ENCODE measurements around the gene TMEM79. TPM values are rescaled to one million over a fixed set of nuclear protein-coding genes. Genes with fewer than 3 reads are reported as not detected.

TMEM79 gene
- total RNA-seq, 1 donor from 2014 or later, result 3.3 TPM

- Mint-ChIP-seq H3K4me1 (ENCODE audit: unreplicated experiment) (peaks cover 16% of the 10 kb centered on the region), H3K27me3 (ENCODE audit: unreplicated experiment) (no peaks in the 10 kb centered on the region), H3K9me3 (ENCODE audit: unreplicated experiment) (no peaks in the 10 kb centered on the region), H3K4me3 (ENCODE audit: unreplicated experiment) (no peak within 1 kb of the TSS), H3K36me3 (ENCODE audit: unreplicated experiment) (no peaks in the 10 kb centered on the region), H3K27ac (ENCODE audit: unreplicated experiment) (no peak within 1 kb of the TSS)
- TF ChIP-seq CTCF (IDR thresholded peaks at IDR 0.05), result no peak
- DNase-seq (ENCODE audit: extremely low spot score, unreplicated experiment), result no peak
These were observed 14.8 kb downstream of the TMEM79 start, which contains the start of gene VHLL for GRCh38 chr1:156298852-156299357. VHLL (minus strand) TSS chr1:156299307; CDS start chr1:156299189, 118 bp downstream.

- TF ChIP-seq CTCF (IDR thresholded peaks at IDR 0.05), result no peak
- DNase-seq (ENCODE audit: extremely low spot score, unreplicated experiment), result no peak
- no peaks in the 10 kb centered on the region for H3K4me1 Mint-ChIP-seq (ENCODE audit: unreplicated experiment)
- no peak overlapping the region for H3K4me3 Mint-ChIP-seq (ENCODE audit: unreplicated experiment)
- H3K9me3 Mint-ChIP-seq (ENCODE audit: unreplicated experiment), result no peaks in the 10 kb centered on the region
- peaks cover 12% of the 10 kb centered on the region for H3K36me3 Mint-ChIP-seq (ENCODE audit: unreplicated experiment)
- H3K27me3 Mint-ChIP-seq (ENCODE audit: unreplicated experiment), result no peaks in the 10 kb centered on the region
- H3K27ac Mint-ChIP-seq (ENCODE audit: unreplicated experiment), result no peak overlapping the region
These were observed 19.1 kb downstream of the TMEM79 start for GRCh38 chr1:156303241-156303640.

- Mint-ChIP-seq H3K9me3 (ENCODE audit: unreplicated experiment) (no peaks in the 10 kb centered on the region), H3K4me3 (ENCODE audit: unreplicated experiment) (no peak overlapping the region), H3K27ac (ENCODE audit: unreplicated experiment) (no peak overlapping the region), H3K27me3 (ENCODE audit: unreplicated experiment) (no peaks in the 10 kb centered on the region), H3K36me3 (ENCODE audit: unreplicated experiment) (peaks cover 13% of the 10 kb centered on the region), H3K4me1 (ENCODE audit: unreplicated experiment) (no peaks in the 10 kb centered on the region)
- DNase-seq (ENCODE audit: extremely low spot score, unreplicated experiment), result no peak
- no peak for TF ChIP-seq CTCF (IDR thresholded peaks at IDR 0.05)
These were observed 21.1 kb downstream of the TMEM79 start for GRCh38 chr1:156305215-156305614.

GRCh38 chr1:156308078-156308477 is 24.0 kb downstream of the TMEM79 start:
- H3K27ac Mint-ChIP-seq (ENCODE audit: unreplicated experiment), result no peak overlapping the region
- H3K27me3 Mint-ChIP-seq (ENCODE audit: unreplicated experiment), result no peaks in the 10 kb centered on the region
- no peak for TF ChIP-seq CTCF (IDR thresholded peaks at IDR 0.05)
- peaks cover 22% of the 10 kb centered on the region for H3K36me3 Mint-ChIP-seq (ENCODE audit: unreplicated experiment)
- DNase-seq (ENCODE audit: extremely low spot score, unreplicated experiment), result no peak
- H3K4me1 Mint-ChIP-seq (ENCODE audit: unreplicated experiment), result no peaks in the 10 kb centered on the region
- no peak overlapping the region for H3K4me3 Mint-ChIP-seq (ENCODE audit: unreplicated experiment)
- H3K9me3 Mint-ChIP-seq (ENCODE audit: unreplicated experiment), result no peaks in the 10 kb centered on the region

GRCh38 chr1:156310962-156311361 is 26.8 kb downstream of the TMEM79 start:
- Mint-ChIP-seq H3K36me3 (ENCODE audit: unreplicated experiment) (peaks cover 40% of the 10 kb centered on the region), H3K9me3 (ENCODE audit: unreplicated experiment) (no peaks in the 10 kb centered on the region), H3K4me3 (ENCODE audit: unreplicated experiment) (no peak overlapping the region), H3K27ac (ENCODE audit: unreplicated experiment) (no peak overlapping the region), H3K4me1 (ENCODE audit: unreplicated experiment) (no peaks in the 10 kb centered on the region), H3K27me3 (ENCODE audit: unreplicated experiment) (no peaks in the 10 kb centered on the region)
- no peak for DNase-seq (ENCODE audit: extremely low spot score, unreplicated experiment)
- TF ChIP-seq CTCF (IDR thresholded peaks at IDR 0.05), result no peak

Measured in osteocyte (in vitro differentiated cells).